GM21825 (cell line): Measurements from ENCODE around the gene PRSS50.
"Not testable (repeated sequence)": the region's sequence is repeated elsewhere in the genome, so short reads cannot be mapped to it uniquely, and the experiment has no call there.

ENCODE experiments used
- ATAC-seq: cut with Tn5 transposase; IDR thresholded peaks from one replicate; pipeline ENCODE4 v1.9.1; 2021; ENCODE audit warnings: mild to moderate bottlenecking, moderate library complexity; ENCODE audit not compliant: unreplicated experiment

Gene PRSS50

GRCh38 chr3:46709721-46710120, 7.9 kb downstream of the PRSS50 start:
- no peak for ATAC-seq

GRCh38 chr3:46709157-46709654, 8.5 kb downstream of the PRSS50 start:
- ATAC-seq: no peak

GRCh38 chr3:46708401-46709156, 9.1 kb downstream of the PRSS50 start:
- ATAC-seq: no peak

- ATAC-seq: no peak
These were observed 10.1 kb downstream of the PRSS50 start for GRCh38 chr3:46707601-46708011.

GRCh38 chr3:46706771-46707582, 10.7 kb downstream of the PRSS50 start:
- no peak for ATAC-seq

- no peak for ATAC-seq
These were observed 11.7 kb downstream of the PRSS50 start for GRCh38 chr3:46705751-46706552.

GRCh38 chr3:46705022-46705530, 12.6 kb downstream of the PRSS50 start:
- ATAC-seq: no peak

GRCh38 chr3:46704346-46704745, 13.3 kb downstream of the PRSS50 start:
- not testable (repeated sequence) for ATAC-seq

GRCh38 chr3:46703013-46703520, 14.6 kb downstream of the PRSS50 start:
- no peak for ATAC-seq

- ATAC-seq: no peak
These were observed 15.2 kb downstream of the PRSS50 start for GRCh38 chr3:46702246-46703012.

- no peak for ATAC-seq
These were observed 16.3 kb downstream of the PRSS50 start, which contains the start of gene TMIE for GRCh38 chr3:46701181-46701939. Gene TMIE, plus strand, starts transcription at chr3:46701392. Its CDS starts 96 bp downstream, at chr3:46701488.

- no peak for ATAC-seq
These were observed 16.9 kb downstream of the PRSS50 start for GRCh38 chr3:46700772-46701171.

- no peak for ATAC-seq
These were observed 17.8 kb downstream of the PRSS50 start for GRCh38 chr3:46699676-46700523.

GRCh38 chr3:46695962-46696894, 21.4 kb downstream of the PRSS50 start:
- no peak for ATAC-seq

GRCh38 chr3:46695177-46695961, 22.3 kb downstream of the PRSS50 start:
- no peak for ATAC-seq

GRCh38 chr3:46694520-46694919, 23.1 kb downstream of the PRSS50 start:
- ATAC-seq: no peak
